Fibroblast of lung (primary cell): ENCODE measurements around the gene NOG. TPM values are rescaled to one million over a fixed set of nuclear protein-coding genes. Genes with fewer than 3 reads are reported as not detected.

ENCODE experiments used
- DNase-seq, 2 donors: peaks; one replicate each; pipeline versions ENCODE4 v3.0.0 to v3.0.0-alpha.2; 2010; ENCODE audit warnings: low read depth in 2 of 2
- H2AFZ ChIP-seq: 2 replicates; pipeline ENCODE4 v1.5.1; 2012; ENCODE audit warnings: low read length, control low read depth, inconsistent platforms
- H3K27ac ChIP-seq: 2 replicates; pipeline ENCODE4 v1.5.1; 2011; ENCODE audit warnings: low read length, control low read depth; ENCODE audit not compliant: insufficient read depth
- H3K27me3 ChIP-seq: 2 replicates; pipeline ENCODE4 v1.5.1; 2011; ENCODE audit warnings: mild to moderate bottlenecking, low read length; ENCODE audit not compliant: control insufficient read depth, insufficient read depth
- H3K36me3 ChIP-seq: 2 replicates; pipeline ENCODE4 v1.5.1; 2011; ENCODE audit warnings: low read length; ENCODE audit not compliant: control insufficient read depth, insufficient read depth
- H3K4me1 ChIP-seq: 2 replicates; pipeline ENCODE4 v1.5.1; 2011; ENCODE audit warnings: low read length; ENCODE audit not compliant: control insufficient read depth, insufficient read depth; ENCODE audit errors: extremely low read depth
- H3K4me2 ChIP-seq: 2 replicates; pipeline ENCODE4 v1.5.1; 2011; ENCODE audit warnings: low read length, control low read depth; ENCODE audit not compliant: insufficient read depth; ENCODE audit errors: extremely low read depth
- H3K4me3 ChIP-seq, 4 experiments: fragments of 200-600 bp in 1 of 4; sonication (generic) in 1 of 4; replicated peaks in 1 of 4; 2 replicates each; pipeline ENCODE4 v1.5.1; 2011 to 2016; ENCODE audit warnings: low read length in 4 of 4, low read depth in 3 of 4, mild to moderate bottlenecking in 3 of 4, control low read depth in 2 of 4, inconsistent platforms in 1 of 4, mixed read lengths in 1 of 4; ENCODE audit not compliant: insufficient read depth in 1 of 4; ENCODE audit errors: control extremely low read depth in 1 of 4
- H3K79me2 ChIP-seq: 2 replicates; pipeline ENCODE4 v1.5.1; 2012; ENCODE audit warnings: mild to moderate bottlenecking, low read length, inconsistent platforms; ENCODE audit not compliant: control insufficient read depth, insufficient read depth
- H3K9ac ChIP-seq: 2 replicates; pipeline ENCODE4 v1.5.1; 2011; ENCODE audit warnings: mild to moderate bottlenecking, low read length, control low read depth; ENCODE audit not compliant: insufficient read depth
- H3K9me3 ChIP-seq: 2 replicates; pipeline ENCODE4 v1.5.1; 2012; ENCODE audit warnings: low read depth, low read length; ENCODE audit not compliant: control insufficient read depth, insufficient read depth
- H4K20me1 ChIP-seq: 2 replicates; pipeline ENCODE4 v1.5.1; 2011; ENCODE audit warnings: low read length; ENCODE audit not compliant: control insufficient read depth, insufficient read depth; ENCODE audit errors: extremely low read depth
- EZH2 ChIP-seq: IDR thresholded peaks from 2 replicates; pipeline ENCODE4 v1.5.1; 2012; ENCODE audit warnings: low read length, control low read depth, mild to moderate bottlenecking; ENCODE audit errors: missing control alignments
- polyA plus RNA-seq, 2 donors: library from polyadenylated mRNA; depleted of rRNA in 1 of 2; stranded (reverse) in 1 of 2; unstranded in 1 of 2; fragments of >200 nt; gene quantifications; 2 replicates each; pipeline ENCODE4 v1.2.1, GENCODE V29; 2011 to 2012; ENCODE audit warnings: missing spikeins in 1 of 2
- total RNA-seq: library from RNA; depleted of rRNA; stranded (reverse); fragments of >200 nt; gene quantifications from 2 replicates; pipeline ENCODE4 v1.2.1, GENCODE V29; 2014
- TF ChIP-seq, protein P1 (sequence below), 2 donors: IDR thresholded peaks in 1 of 2; conservative IDR thresholded peaks in 1 of 2; 1 replicate in 1 of 2; 2 replicates in 1 of 2; pipeline ENCODE4 v1.5.1; 2011 to 2012; ENCODE audit warnings: low read length in 2 of 2, control low read depth in 1 of 2, inconsistent platforms in 1 of 2, low read depth in 1 of 2, mild to moderate bottlenecking in 1 of 2

Gene NOG
- total and polyA plus RNA-seq, 2 donors (not counting 1 experiment from before 2014, with no cell fraction given), result 0.73 to 0.99 TPM

DNA sequence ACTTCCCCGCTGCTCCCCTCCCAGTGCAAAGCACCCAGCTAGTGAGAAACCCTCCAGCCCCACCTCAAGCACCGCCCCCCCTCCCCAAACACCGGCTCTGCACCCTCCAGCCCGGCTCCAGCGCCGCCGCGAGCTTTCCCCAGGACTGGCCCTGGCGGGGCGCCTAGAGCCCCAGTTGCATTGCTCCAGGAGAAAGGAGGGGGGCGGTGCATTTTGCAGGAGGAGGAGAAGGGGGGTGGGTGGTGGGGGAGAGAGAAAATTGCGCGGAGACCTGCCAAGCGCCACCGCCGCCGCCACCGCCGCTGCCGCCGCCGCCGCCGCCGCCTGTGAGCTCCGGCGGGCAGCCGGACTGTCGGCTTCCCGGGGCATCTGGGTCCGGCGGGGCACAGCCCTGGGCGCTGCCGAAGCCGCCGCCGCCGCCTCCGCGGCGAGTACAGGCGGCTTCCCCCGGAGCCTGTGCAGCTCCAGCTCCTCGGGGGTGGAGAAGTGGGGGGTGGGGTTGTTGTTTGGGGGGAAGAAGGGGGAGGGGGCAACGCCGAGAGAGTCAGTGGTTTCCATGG, 333 bp upstream of the NOG start:
- TF ChIP-seq, protein P1, sequence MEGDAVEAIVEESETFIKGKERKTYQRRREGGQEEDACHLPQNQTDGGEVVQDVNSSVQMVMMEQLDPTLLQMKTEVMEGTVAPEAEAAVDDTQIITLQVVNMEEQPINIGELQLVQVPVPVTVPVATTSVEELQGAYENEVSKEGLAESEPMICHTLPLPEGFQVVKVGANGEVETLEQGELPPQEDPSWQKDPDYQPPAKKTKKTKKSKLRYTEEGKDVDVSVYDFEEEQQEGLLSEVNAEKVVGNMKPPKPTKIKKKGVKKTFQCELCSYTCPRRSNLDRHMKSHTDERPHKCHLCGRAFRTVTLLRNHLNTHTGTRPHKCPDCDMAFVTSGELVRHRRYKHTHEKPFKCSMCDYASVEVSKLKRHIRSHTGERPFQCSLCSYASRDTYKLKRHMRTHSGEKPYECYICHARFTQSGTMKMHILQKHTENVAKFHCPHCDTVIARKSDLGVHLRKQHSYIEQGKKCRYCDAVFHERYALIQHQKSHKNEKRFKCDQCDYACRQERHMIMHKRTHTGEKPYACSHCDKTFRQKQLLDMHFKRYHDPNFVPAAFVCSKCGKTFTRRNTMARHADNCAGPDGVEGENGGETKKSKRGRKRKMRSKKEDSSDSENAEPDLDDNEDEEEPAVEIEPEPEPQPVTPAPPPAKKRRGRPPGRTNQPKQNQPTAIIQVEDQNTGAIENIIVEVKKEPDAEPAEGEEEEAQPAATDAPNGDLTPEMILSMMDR (conservative IDR thresholded peaks at IDR 0.05 in 1 of 2, IDR thresholded peaks at IDR 0.05 in 1 of 2; ENCODE audit: low read depth in 1 of 2, low read length in 2 of 2), result no peak
- no peak for TF ChIP-seq EZH2
- H3K9ac ChIP-seq, result no peak overlapping the region
- peak; percentile 39 to 64 for DNase-seq
- no peaks in the 10 kb centered on the region for H3K36me3 ChIP-seq
- H3K27ac ChIP-seq, result no peak overlapping the region
- H3K9me3 ChIP-seq, result no peaks in the 10 kb centered on the region
- H3K4me3 ChIP-seq, result peak overlapping the region; percentile 52 to 61 (median 56)
- peaks cover 7% of the 10 kb centered on the region for H3K27me3 ChIP-seq
- H4K20me1 ChIP-seq, result no peaks in the 10 kb centered on the region
- H3K79me2 ChIP-seq, result no peaks in the 10 kb centered on the region
- H2AFZ ChIP-seq, result no peak overlapping the region
- H3K4me1 ChIP-seq, result peaks cover 3% of the 10 kb centered on the region
- H3K4me2 ChIP-seq, result peak overlapping the region; percentile 98

DNA sequence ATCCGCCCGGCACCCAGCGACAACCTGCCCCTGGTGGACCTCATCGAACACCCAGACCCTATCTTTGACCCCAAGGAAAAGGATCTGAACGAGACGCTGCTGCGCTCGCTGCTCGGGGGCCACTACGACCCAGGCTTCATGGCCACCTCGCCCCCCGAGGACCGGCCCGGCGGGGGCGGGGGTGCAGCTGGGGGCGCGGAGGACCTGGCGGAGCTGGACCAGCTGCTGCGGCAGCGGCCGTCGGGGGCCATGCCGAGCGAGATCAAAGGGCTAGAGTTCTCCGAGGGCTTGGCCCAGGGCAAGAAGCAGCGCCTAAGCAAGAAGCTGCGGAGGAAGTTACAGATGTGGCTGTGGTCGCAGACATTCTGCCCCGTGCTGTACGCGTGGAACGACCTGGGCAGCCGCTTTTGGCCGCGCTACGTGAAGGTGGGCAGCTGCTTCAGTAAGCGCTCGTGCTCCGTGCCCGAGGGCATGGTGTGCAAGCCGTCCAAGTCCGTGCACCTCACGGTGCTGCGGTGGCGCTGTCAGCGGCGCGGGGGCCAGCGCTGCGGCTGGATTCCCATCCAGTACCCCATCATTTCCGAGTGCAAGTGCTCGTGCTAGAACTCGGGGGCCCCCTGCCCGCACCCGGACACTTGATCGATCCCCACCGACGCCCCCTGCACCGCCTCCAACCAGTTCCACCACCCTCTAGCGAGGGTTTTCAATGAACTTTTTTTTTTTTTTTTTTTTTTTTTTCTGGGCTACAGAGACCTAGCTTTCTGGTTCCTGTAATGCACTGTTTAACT, 1.0 kb downstream of the NOG start:
- peak overlapping the region; percentile 47 for H3K27ac ChIP-seq
- no peaks in the 10 kb centered on the region for H3K36me3 ChIP-seq
- H3K4me3 ChIP-seq, result peak overlapping the region; percentile 28 to 61 (median 48)
- peaks cover 3% of the 10 kb centered on the region for H3K27me3 ChIP-seq
- H3K9ac ChIP-seq, result no peak overlapping the region
- H3K4me2 ChIP-seq, result peak overlapping the region; percentile 80
- H2AFZ ChIP-seq, result peak overlapping the region; percentile 62
- H3K79me2 ChIP-seq, result no peaks in the 10 kb centered on the region
- H3K4me1 ChIP-seq, result peaks cover 3% of the 10 kb centered on the region
- no peak for TF ChIP-seq EZH2
- TF ChIP-seq, protein P1 (conservative IDR thresholded peaks at IDR 0.05 in 1 of 2, IDR thresholded peaks at IDR 0.05 in 1 of 2; ENCODE audit: low read depth in 1 of 2, low read length in 2 of 2), result no peak
- DNase-seq, result peak in 1 of 2 donors; percentile 30
- H3K9me3 ChIP-seq, result no peaks in the 10 kb centered on the region
- no peaks in the 10 kb centered on the region for H4K20me1 ChIP-seq

DNA sequence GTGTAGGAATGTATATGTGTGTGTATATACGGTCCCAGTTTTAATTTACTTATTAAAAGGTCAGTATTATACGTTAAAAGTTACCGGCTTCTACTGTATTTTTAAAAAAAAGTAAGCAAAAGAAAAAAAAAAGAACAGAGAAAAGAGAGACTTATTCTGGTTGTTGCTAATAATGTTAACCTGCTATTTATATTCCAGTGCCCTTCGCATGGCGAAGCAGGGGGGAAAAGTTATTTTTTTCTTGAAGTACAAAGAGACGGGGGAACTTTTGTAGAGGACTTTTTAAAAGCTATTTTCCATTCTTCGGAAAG, 1.6 kb downstream of the NOG start:
- H3K79me2 ChIP-seq, result no peaks in the 10 kb centered on the region
- H3K36me3 ChIP-seq, result no peaks in the 10 kb centered on the region
- H2AFZ ChIP-seq, result no peak overlapping the region
- no peaks in the 10 kb centered on the region for H4K20me1 ChIP-seq
- H3K4me1 ChIP-seq, result peaks cover 3% of the 10 kb centered on the region
- no peaks in the 10 kb centered on the region for H3K27me3 ChIP-seq
- peak overlapping the region; percentile 59 for H3K4me2 ChIP-seq
- DNase-seq, result no peak
- H3K9me3 ChIP-seq, result no peaks in the 10 kb centered on the region
- no peak overlapping the region for H3K27ac ChIP-seq
- peak overlapping the region in 2 of 4 experiments; percentile 44 to 61 for H3K4me3 ChIP-seq
- H3K9ac ChIP-seq, result no peak overlapping the region
- TF ChIP-seq EZH2, result no peak
- TF ChIP-seq, protein P1 (conservative IDR thresholded peaks at IDR 0.05 in 1 of 2, IDR thresholded peaks at IDR 0.05 in 1 of 2; ENCODE audit: low read depth in 1 of 2, low read length in 2 of 2), result no peak
